ENCODE measurements around the gene EMID1.

GRCh38 chr22:29275167-29275566 lies 69.5 kb downstream of the EMID1 start:
- no peak for TF ChIP-seq CTCF (IDR thresholded peaks at IDR 0.05)
- TF ChIP-seq EZH2phosphoT487 (IDR thresholded peaks at IDR 0.05), result no peak
- TF ChIP-seq EZH2 (IDR thresholded peaks at IDR 0.05), result no peak

All from neural progenitor cell (in vitro differentiated cells).